ENCODE data around the gene CSRP1. TPM values are rescaled to one million over a fixed set of nuclear protein-coding genes. Genes with fewer than 3 reads are reported as not detected.

The CSRP1 gene
- total RNA-seq, 1 experiment from 2014 or later, result 94.4 TPM

GRCh38 chr1:201483373-201483949, 23.5 kb downstream of the CSRP1 start:
- Histone ChIP-seq H3K4me3 (ENCODE audit: low read depth in 2 of 2, low read length in 2 of 2) (no peak overlapping the region), H3K36me3 (ENCODE audit: control insufficient read depth, insufficient read depth, low read length) (peaks cover 2% of the 10 kb centered on the region; the same call in 1 of the 2 replicates), H3K27ac (ENCODE audit: low read length) (no peak overlapping the region), H3K9me3 (ENCODE audit: control insufficient read depth, insufficient read depth, low read depth, low read length) (no peaks in the 10 kb centered on the region), H3K4me1 (ENCODE audit: control insufficient read depth, insufficient read depth, low read length) (peaks cover 14% of the 10 kb centered on the region), H3K27me3 (ENCODE audit: control insufficient read depth, insufficient read depth, low read length) (no peaks in the 10 kb centered on the region)
- CTCF ChIA-PET, result interaction anchor here (0.6 to 3.6 kb wide), 3 partner anchors 29 to 220 kb away, joined by 5 to 110 read pairs (median 7); no protein-coding TSS in a partner anchor
- no peak for TF ChIP-seq SIN3A (IDR thresholded peaks at IDR 0.05; ENCODE audit: borderline replicate concordance, insufficient read depth, low read depth, low read length)
- no peak for TF ChIP-seq TCF7L2 (IDR thresholded peaks at IDR 0.05; ENCODE audit: low read depth, low read length)
- TF ChIP-seq POLR2AphosphoS5 (IDR thresholded peaks at IDR 0.05; ENCODE audit: low read depth, low read length), result no peak
- no peak for TF ChIP-seq REST (IDR thresholded peaks at IDR 0.05; ENCODE audit: insufficient read depth in 1 of 2, low read depth in 2 of 2, low read length in 1 of 2)
- no peak for TF ChIP-seq CTCF (IDR thresholded peaks at IDR 0.05)
- no TSS peak for BruUV-seq (replicated peaks)
- DNase-seq (ENCODE audit: low read depth, low spot score) (no peak), ATAC-seq (no peak)
- intact Hi-C loops (cut with micrococcal nuclease; ENCODE audit: unreplicated experiment), result no loop called here
- in situ Hi-C loops (cut with HindIII; ENCODE audit: low pct_unique_long_range_greater_than_20kb, low sequenced_read_pairs), result no loop called here
- POLR2A ChIA-PET, result no interaction called here

- CTCF ChIA-PET, result interaction anchor here (0.5 to 3.6 kb wide), 6 partner anchors 13 to 652 kb away, joined by 3 to 110 read pairs (median 4); no protein-coding TSS in a partner anchor
- intact Hi-C loops (cut with micrococcal nuclease; ENCODE audit: unreplicated experiment) (loop anchor here (1.0 kb wide), 1 partner anchor 31 kb away; no protein-coding TSS in a partner anchor), in situ Hi-C loops (cut with HindIII; ENCODE audit: low pct_unique_long_range_greater_than_20kb, low sequenced_read_pairs) (no loop called here)
- TF ChIP-seq REST (IDR thresholded peaks at IDR 0.05; ENCODE audit: insufficient read depth in 1 of 2, low read depth in 2 of 2, low read length in 1 of 2) (no peak), CTCF (IDR thresholded peaks at IDR 0.05) (no peak), POLR2AphosphoS5 (IDR thresholded peaks at IDR 0.05; ENCODE audit: low read depth, low read length) (no peak), TCF7L2 (IDR thresholded peaks at IDR 0.05; ENCODE audit: low read depth, low read length) (no peak), SIN3A (IDR thresholded peaks at IDR 0.05; ENCODE audit: borderline replicate concordance, insufficient read depth, low read depth, low read length) (no peak)
- BruUV-seq (replicated peaks), result no TSS peak
- POLR2A ChIA-PET, result interaction anchor here (1.7 kb wide), 1 partner anchor 30 kb away, joined by 14 read pairs; no protein-coding TSS in a partner anchor
- Histone ChIP-seq H3K9me3 (ENCODE audit: control insufficient read depth, insufficient read depth, low read depth, low read length) (no peaks in the 10 kb centered on the region), H3K4me1 (ENCODE audit: control insufficient read depth, insufficient read depth, low read length) (peaks cover 14% of the 10 kb centered on the region), H3K4me3 (ENCODE audit: low read depth in 2 of 2, low read length in 2 of 2) (no peak overlapping the region), H3K27me3 (ENCODE audit: control insufficient read depth, insufficient read depth, low read length) (no peaks in the 10 kb centered on the region), H3K27ac (ENCODE audit: low read length) (no peak overlapping the region), H3K36me3 (ENCODE audit: control insufficient read depth, insufficient read depth, low read length) (no peaks in the 10 kb centered on the region)
- no peak for DNase-seq (ENCODE audit: low read depth, low spot score)
- no peak for ATAC-seq
Observed at GRCh38 chr1:201482755-201483154, 24.2 kb downstream of the CSRP1 start.

Measured in Panc1 (cell line).